ENCODE data around the gene GPR55.

The GPR55 gene

DNA sequence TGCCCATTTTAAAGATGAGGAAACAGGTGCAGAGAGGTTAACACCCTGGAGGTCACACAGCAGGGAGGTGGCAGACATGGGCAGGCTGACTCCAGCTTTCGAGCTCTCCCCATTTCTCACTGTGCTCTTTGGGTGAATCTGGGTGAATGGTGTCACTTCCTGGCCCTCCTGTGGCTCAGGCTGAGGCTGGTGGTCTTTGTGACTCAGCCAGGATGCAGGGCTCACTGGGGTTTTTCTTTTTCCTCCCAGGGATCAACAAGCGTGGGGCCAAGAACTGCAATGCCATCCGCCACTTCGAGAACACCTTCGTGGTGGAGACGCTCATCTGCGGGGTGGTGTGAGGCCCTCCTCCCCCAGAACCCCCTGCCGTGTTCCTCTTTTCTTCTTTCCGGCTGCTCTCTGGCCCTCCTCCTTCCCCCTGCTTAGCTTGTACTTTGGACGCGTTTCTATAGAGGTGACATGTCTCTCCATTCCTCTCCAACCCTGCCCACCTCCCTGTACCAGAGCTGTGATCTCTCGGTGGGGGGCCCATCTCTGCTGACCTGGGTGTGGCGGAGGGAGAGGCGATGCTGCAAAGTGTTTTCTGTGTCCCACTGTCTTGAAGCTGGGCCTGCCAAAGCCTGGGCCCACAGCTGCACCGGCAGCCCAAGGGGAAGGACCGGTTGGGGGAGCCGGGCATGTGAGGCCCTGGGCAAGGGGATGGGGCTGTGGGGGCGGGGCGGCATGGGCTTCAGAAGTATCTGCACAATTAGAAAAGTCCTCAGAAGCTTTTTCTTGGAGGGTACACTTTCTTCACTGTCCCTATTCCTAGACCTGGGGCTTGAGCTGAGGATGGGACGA lies 47.1 kb downstream of the GPR55 start:
- DNase-seq = no peak

DNA sequence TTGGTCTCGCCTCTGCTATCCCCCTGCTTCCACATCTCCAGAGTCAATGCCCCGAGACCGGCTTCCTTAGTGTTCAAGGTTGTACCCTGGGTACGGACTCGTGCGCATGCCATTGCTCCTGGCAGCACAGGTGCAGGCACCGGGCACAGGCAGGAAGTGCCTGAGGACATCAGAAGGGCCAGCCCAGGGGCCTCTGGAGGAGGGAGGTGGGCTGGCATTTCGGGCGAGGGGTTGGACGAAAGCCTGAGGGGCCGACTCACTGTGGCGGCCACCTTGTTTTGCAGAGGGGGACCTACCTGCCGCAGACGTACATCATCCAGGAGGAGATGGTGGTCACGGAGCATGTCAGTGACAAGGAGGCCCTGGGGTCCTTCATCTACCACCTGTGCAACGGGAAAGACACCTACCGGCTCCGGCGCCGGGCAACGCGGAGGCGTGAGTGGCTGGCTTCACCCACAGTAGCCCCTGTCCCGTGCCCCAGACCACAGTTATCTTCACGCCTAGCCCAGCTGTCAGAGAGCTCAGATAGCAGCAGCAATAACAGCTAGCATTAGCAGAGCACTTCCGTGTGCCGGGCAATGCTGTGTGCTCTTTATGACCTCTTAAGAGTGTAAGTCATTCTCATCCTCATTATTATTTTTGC lies 47.8 kb downstream of the GPR55 start:
- no peak for DNase-seq

DNA sequence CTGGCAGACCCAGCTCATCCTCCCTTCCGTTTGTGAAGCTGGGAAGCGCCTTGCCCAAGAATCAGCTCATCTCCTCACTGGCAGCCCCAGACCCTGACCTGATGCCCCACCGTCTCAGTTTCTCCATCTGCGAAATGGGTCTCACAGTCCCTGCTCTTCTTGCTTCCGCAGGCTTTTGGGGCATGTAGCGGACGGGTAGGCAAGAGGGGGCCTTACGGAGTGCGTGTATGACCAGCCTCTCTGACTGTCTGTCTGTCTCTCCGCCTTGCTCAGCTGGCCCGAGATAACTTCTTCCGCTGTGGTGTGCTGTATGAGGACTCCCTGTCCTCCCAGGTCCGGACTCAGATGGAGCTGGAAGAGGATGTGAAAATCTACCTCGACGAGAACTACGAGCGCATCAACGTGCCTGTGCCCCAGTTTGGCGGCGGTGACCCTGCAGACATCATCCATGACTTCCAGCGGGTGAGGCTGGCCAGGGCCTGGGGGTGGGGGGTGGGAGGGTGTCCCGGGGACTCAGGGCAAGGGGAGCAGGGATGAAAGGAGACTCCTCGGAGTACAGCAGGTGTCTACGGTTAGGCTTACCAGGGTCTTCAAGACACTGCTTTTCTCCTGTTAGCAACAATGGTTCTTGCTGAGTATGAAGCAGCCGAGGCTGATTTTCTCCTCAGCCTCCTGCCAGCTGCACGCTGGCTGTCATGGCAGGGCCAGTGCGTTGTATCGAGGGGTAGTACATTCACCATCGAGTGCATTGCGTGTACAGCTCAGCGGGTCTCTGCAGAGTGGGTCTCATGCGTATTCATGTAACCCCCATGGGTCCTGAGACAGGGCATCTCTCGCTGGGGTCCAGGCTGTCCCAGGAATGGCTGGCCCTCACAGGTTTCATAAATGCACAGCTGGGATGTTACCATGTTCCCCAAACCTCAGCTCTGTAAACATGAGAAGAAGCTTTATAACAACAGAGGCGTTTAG lies 49.4 kb downstream of the GPR55 start:
- DNase-seq = no peak

DNA sequence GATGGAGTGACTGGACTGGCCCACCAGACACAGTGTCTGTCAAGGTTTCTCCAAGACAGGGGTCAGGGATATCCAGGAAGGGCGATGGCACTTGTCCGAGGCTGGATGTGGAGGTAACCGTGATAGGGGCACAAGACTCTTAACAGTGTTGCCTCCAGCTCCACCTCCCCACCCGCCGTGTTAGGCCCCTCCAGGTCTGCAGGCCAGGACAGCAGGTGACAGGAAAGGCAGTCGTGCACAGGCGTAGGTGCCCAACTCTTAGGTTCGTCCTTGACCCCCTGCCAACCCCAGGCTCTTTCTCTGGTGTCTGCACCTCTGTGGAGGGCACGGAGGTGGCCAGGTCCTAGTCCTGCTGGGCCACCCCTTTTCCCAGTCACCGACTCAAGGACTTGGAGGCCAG lies 50.2 kb downstream of the GPR55 start:
- DNase-seq = no peak

DNA sequence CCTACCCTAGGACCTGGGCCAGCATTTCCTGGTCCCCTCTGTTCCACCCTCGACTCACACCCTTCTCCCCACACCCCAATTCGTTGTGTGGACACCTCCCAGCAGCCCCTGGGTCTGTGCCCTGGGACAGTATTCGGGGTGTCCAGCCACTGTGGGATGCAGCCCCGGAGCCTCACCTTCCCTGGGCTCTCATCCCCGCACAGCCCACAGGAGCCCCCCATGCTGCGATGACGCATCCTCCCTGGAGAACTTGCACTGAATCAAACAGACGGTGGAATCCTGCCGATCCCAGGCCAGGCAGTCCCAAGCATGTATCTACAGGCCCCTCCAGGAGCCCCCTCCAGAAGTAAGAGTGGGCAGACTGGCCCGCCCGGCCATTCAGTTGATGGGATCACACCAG lies 50.6 kb downstream of the GPR55 start:
- no peak for DNase-seq

DNA sequence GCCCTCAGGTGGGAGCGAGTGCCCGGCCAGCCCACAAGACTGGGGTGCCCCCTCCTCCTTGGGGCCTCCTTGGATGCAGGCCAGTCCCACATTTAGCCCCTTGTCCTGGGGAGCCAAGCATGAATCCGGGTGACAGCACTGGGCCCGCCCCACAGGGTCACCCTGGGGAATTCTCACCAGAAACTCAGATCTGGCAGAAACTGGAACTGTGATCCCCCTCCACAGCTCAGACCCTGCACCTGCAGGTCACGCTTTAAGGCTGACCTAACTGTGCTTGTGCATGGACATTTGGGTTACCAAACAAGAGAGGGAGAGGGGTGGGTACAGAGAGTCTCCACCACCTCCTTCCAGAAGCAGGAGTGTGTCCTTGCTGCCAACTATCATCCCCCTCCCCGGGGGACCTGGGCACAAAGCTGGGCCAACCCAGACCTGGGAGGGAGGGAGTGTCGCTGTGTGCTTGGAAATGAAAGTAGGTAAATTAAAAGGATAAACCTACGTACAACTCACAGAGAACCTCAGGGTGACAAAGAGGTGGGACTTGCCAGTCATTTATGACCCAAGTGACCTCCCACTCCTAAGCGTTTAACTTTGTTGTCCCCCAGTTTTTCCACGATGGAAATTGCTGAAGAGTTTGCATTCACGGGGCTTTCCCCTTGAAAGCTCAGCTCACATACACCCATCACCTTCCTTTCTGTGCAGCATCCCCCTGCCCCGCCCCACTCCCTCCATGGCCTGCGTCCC lies 51.2 kb downstream of the GPR55 start:
- DNase-seq = no peak

DNA sequence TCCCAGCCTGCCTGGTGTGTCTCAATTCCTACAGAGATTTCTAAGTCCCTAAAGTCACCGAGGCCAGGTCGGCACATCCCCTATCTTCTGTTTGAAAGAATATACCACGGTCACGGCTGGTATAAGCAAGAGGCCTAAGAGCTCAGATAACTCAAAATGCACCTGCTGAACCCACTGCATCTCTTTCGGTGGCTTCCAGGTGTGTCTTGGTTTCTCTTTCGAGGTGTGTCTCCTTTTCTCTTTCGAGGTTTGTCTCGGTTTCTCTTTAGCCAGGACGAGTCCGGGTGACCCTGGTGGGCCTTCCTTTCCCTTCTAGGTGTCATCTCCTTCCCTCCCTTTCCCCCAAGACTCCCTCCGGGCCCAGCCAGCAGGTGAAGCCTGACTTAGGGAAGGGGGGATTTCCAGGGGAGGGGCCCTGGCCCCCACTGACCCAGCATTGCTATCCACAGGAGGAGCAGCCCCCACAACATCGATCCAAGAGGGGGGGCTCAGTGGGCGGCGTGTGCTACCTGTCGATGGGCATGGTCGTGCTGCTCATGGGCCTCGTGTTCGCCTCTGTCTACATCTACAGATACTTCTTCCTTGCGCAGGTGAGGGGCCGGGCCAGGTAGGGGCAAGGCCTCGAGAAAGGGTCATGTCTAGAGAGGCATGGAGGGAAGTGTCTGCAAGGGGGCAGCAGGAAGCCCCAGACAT lies 51.9 kb downstream of the GPR55 start:
- no peak for DNase-seq

DNA sequence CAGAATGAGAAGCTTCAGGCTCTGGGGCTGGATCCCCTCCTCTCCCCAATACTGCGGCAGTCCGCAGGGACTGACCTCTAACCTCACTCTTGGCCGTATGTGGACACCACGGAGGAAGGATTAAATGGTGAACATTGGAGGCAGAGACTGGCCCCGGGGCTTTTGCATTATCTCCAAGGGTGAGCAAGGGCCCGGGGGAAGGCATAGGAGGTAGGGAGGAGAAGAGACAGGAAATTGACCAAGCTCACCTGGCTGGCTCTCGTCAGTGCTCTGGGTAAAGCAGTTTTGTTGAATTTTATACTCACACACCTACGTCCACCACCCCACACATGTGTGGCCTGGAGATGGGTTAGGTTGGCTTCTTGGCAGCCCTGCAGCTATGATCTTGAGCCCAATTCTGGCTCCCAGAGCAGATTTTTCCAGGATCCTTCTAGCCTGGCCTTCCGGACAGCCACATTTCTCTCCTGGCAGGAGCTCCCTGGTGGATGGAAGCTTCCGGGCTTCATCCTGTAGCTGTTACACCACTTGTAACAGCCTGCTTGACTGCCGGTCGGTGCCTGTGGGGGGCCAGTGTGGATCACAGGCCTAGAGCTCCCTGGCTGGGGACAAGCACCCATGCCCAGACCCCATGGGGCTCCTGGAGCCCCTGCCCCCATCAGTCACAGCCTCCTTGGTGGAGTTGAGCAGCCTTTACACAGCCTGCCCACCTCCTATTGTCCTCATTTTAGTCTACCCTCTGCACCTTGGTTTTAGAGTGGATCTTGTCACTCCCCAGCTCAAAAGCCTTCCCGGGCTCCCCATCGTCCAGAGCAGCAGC lies 52.7 kb downstream of the GPR55 start:
- DNase-seq = no peak

DNA sequence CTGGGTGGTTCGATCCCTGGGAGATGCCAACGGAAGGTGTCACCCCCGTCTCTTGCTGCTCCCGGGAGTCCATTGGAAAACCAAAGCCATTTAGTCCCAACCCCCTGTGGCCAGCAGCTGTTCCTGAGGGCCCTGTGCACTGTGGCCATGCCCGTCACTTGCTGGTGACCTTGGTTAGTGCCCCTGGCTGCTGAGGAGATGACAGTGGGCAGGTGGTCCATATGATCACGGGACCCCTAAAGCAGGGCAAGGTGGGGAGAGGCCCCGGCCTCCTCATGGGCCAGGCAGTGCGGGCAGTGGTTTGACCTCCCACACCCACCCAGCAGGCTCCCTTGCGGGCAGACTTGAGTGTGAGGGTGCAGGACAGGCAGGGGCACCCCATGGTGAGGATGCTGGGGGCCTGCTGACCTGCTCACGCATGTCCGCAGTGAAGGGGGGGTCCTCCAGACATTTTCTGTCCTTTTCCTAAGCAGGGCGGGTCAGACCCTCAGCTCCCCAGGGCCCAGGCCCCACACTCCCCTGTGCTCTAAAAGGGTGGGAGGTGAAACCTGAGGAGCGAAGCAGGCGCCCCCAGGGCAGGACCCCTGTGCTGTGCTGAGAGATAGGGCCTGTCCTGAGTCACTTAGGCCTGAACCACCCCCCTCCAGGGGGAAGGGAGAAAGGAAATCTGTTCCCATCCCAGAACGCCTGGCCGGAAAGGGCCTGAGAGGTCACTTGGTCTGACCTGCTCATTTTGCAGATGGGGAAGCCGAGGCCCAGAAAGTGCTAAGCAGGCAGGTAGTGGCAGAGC lies 53.5 kb downstream of the GPR55 start:
- no peak for DNase-seq

DNA sequence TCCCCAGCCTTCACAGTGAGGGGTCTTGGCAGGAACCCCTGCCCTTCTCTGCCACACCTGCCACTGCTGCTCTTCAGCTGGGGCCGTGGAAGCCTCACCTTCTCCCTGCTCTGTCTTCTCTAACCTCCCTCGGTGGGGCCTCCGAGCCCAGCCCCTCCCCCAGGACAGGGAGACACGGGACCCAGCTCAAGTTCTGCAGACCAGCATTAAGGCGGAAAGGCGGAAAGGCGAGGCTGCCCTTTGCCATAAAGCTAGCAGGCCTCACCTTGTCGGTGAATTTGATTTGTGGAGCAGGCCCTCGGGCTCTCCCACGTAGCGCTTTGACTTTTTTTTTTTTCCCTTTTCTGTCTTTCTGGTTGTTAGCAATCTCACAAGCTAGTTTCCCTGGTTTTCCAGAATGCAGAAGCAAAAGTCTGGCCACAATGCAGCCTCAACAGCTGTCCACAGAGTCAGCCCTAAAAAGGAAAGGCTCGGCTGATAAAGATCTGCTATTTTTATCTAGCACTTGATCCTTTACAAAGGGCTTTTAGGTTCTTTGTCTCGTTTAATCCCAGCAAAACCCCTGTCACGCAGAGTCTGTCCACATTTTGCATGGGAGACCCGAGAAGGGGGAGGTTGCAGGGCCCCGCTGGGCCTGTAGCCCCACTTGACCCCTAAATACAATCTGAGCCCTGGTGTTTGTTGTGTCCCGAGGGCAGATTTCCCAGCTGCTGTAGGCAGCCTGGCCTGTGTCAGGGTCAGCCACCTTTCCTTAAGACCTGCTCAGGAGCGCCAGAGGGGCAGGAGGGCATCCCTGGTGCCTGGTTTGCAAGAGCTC lies 54.3 kb downstream of the GPR55 start:
- DNase-seq = no peak

DNA sequence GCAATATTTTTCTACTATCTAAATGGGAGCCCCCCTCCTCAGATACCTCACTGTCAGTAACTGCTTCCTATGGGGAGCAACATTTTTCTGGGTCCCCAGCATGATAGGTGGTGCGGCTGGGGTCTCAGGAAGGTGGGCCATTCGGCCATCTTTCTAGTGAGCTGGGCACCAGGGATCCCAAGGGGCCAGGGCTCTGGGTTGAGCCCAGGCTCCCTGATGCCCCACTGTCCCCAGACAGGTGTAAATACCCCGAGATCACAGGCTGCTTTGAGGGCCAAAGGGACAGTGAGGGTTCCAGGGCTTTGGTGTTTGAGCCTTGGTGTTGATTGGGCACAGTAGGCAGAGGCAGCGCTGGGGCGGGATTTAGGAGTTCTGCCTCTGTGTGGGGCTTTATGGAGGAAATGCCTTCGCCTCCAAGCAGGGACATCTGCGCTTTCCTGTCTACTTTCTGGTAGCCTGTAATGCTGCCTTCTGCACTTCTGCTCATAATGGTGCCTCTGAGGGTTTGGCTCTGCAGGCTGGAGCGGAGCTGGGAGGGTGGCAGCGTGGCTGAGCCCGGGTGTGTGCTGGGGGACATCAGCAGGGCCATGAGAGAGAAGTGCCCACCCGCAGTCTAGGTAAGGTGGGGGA lies 55.0 kb downstream of the GPR55 start:
- no peak for DNase-seq

DNA sequence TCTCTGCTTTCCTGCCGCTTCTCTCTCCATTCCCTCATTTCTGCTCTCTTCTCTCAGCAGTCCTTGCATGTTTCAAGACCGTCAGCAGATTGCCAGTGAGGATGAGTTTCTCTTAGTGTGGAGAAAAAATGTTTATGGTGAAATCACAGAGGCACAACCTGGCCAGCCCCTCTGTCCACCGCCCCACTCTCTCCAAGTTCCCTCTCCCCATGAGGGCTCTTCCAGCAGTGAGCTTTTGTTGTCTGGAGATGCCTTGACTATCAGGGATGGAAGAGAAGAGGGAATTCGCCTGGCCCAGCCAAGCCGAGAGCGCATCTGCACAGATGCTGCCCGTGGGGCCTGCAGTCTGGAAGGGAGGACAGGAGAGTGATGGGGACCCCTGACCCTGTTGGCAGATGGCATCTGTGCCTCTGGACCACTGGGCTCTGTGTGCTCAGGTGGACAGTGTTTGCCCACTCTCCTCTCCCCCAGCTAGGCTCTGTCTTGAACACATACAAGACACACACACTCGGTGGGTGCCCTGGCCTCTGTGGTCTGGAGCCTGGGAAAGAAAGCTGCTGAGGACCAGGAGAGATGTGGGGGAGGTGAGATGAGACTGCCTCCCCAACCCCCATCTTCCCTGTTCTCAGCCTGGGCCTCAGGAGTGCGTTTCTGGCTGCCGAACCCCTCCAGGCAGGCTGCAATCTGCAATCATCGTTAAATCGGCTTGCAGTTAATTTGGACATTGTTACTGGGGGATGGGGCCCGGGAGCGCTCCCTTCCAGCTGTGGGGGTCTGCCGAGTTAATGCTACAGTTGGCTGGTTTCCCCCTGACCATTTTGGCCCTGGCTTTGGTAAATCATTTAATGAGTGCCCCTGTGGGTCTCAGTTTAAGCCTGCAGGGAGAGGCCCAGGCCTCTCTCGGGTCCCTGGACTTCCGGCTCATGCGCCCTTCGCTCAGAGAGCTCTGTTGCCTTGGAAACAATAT lies 55.8 kb downstream of the GPR55 start:
- DNase-seq = peak; percentile 67

DNA sequence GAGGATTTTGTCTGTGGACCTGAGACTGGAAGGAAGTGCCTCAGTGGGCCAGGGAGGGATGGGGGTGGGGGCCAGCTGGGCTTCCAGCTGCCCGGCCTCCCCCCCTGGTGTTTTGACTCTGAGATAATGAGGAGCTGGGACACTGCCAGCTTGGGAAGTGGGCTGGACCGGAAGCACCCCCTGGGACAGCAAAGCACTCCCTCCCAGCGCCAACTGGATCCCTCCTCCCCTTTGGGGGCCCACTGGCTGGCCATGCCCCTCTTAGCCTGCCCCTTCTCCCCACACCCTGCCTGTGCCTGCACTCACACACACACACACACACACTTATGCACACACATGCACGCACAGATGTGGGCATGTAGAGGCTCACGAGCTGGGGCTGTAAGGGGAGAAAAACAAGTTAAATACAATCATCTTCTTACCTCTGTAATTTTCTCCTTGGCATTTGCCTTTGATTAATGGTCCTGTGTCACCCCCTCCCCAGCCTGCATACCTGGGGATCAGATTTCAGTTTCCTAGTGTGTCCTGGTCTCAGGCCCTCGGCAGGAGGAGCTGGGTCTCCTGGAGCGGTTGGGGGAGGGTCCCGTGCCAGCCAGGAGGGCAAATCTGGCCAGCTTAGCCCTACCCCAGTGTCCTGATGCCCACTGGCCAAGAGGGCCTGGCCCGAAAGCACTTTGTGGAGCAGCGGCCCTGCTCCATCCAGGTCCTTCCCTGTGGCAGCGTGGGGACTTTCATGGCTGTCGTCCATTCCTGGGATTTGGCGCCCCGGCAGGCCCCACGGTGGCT lies 56.7 kb downstream of the GPR55 start:
- DNase-seq = no peak

DNA sequence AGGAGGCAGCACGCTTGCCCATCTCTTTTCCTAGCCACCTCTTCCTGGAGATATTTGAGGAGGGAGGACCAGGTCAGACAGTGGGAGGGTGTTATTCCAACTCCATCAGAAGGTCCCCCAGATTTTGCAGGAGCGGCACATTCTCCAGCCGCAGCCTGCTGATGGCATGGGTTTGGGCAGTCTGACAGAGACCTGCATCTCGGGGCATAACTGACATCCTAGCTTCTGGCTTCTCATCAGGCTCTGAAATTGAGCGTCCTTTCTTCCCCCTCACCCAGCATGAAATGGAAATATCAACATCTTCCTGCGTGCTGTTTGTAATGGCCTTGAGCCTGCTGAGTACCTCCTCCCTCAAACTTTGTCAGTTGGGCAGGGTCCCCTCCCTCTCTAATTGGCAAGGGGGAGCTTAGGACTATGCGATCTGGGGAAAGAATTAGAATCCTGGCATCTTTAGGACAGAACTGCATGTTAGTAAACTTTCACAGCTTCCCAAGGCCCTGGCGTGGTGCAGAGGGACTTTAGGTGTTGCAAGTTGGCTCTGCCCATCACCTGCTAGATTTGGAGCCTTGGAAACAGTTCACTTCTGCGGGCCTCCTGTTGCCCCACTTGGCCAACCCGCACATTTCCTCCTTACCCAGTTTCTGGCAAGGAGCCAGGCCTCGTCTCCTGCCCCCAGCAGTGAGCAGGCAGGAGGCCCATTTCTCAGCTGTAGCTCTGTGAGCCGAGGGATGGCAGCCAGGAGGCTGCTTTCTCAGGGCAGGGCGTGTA lies 58.1 kb downstream of the GPR55 start:
- DNase-seq = peak; percentile 71

DNA sequence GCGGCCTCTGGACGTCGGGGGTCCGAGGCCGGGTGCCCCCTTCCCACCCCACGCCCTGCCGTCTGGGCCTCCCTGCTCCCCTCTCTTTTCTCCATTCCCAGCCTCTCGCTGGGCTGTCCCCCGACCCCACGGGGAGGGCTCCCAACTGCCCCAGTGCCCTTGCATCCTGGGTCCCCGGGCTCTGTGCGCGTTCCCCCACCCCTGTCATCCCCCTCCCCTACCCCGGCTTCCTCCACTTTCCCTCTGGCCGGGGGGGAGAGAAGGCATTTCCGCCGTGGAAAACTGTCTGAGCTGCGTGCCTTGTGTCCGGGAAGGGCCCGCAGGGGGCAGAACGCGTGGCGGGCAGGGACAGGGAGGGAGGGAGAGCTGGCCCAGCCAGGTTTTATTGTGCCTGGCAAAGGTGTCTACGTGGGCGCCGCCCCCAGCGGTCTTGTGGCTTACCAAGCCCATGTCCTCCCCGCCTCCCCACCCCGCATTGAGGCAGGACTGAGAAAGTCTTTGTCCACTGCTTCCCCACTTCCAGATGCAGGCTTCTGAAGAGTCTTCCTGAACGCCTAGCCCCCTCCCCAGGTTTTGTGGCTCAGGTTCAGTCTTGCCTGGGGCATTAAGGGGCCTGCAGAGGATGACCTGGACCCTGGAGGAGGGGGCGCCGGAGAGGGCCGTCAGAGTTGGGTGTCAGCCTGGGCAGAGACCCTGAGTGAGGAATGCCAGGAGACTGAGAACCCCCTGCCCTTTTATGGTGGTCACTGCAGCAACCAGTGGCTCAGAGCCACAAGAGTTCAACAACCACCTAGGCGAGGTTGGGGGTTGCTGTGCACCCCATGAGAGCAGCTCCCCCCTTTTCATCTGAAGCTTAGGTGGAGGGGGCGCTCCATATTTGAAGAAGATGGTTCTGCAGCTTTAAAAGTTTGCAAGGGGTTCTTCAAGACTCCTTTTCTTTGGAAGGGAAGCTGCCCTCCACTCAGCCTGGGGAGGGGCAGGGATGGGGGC lies 59.0 kb downstream of the GPR55 start:
- DNase-seq = peak; percentile 73
